Pancreas (tissue), 10 donors: ENCODE measurements around the gene TRIM54. TPM values are rescaled to one million over a fixed set of nuclear protein-coding genes. Genes with fewer than 3 reads are reported as not detected.
A peak's percentile ranks its signal among the peaks of the same experiment; 100 is the strongest.

Experiments used
- ATAC-seq, 4 donors: fragments of 200-7000 bp; cut with Tn5 transposase; one replicate each; pipeline versions ENCODE4 v1.8.0 to v1.9.1; 2020; ENCODE audit warnings: mild to moderate bottlenecking in 4 of 4, moderate library complexity in 4 of 4
- DNase-seq, 6 donors: peaks; one replicate each; pipeline ENCODE4 v3.0.0-alpha.2; 2020
- FAIRE-seq: peaks from 2 replicates; lab custom pipeline; 2012; peaks lifted over from hg19 to GRCh38; lab: Jason Lieb, UNC
- H3K27ac ChIP-seq, 4 donors: fragments of 200-600 bp; sonication (generic); 1 replicate in 3 of 4; 2 replicates in 1 of 4; pipeline versions ENCODE4 v1.5.0 to v1.8.0; 2020
- H3K27me3 ChIP-seq, 4 donors: fragments of 200-600 bp; one replicate each; pipeline ENCODE4 v1.8.0; 2021
- H3K36me3 ChIP-seq, 3 donors: fragments of 200-600 bp; sonication (generic) in 1 of 3; one replicate each; pipeline versions ENCODE4 v1.5.0 to v1.8.0; 2020 to 2021
- H3K4me1 ChIP-seq, 3 donors: fragments of 200-600 bp; one replicate each; pipeline ENCODE4 v1.8.0; 2021
- H3K4me3 ChIP-seq, 4 donors: fragments of 200-600 bp; sonication (generic) in 2 of 4; one replicate each; pipeline versions ENCODE4 v1.5.0 to v1.8.0; 2020 to 2021
- H3K9me3 ChIP-seq, 4 donors: fragments of 200-600 bp; one replicate each; pipeline ENCODE4 v1.8.0; 2021
- CTCF ChIP-seq, 4 donors: fragments of 200-600 bp; sonication (generic) in 3 of 4; IDR thresholded peaks; one replicate each; pipeline versions ENCODE4 v1.5.0 to v1.8.0; 2021; ENCODE audit warnings: antibody characterized with exemption in 4 of 4
- WGBS, 2 donors: extraction: QIAGEN DNeasy Blood & Tissue Kit; methylation state at CpG; one replicate each; pipeline ENCODE4 v1.1.7; 2013; 5-methylcytosine and 5-hydroxymethylcytosine counted together
- intact Hi-C, 3 donors: fragments of 100-400 bp; cut with DNase I; formaldehyde crosslinking; loops; one replicate each; pipeline versions ENCODE4 v1.11.1 to v1.14.2; 2022
- polyA plus RNA-seq, 2 donors: library from polyadenylated mRNA; stranded (reverse); fragments of 200-250 nt; gene quantifications; one replicate each; pipeline ENCODE4 v1.2.3, GENCODE V29; 2013
- total RNA-seq, 6 donors: library from RNA; stranded (reverse); fragmentation: NEBNext Ultra II Directional in 4 of 6; extraction: Animal tissue kit (Norgen Biotek cat#: 25700) in 4 of 6; gene quantifications; one replicate each; pipeline versions ENCODE4 v1.2.1 to v1.2.4, GENCODE V29; 2021 to 2023
- donor health status: healthy with polysubstance abuse.
- donor health status: DM: no; HTN: no; CAD: no; lungs with moderate emphysema.
- donor health status: DM: no; HTN: no; CAD: no.
- donor health status: control.
- donor health status: control.
- donor health status: Bipolar disorder and iron deficiency.
- donor health status: DM: yes; HTN: yes; CAD: no.
- donor health status: DM: no; HTN: no; CAD: no.
- donor health status: DM: no; HTN: no; CAD: no.
- donor health status: DM: yes; HTN: yes; CAD: no.

The TRIM54 gene
- total RNA-seq = 1 to 10 TPM in 1 of 6 donors, under 1 TPM in 5; 0.08 to 1.1 (median 0.33) TPM
- under 1 TPM; 0.27 to 0.31 TPM for polyA plus RNA-seq

GRCh38 chr2:27281855-27282559 is at the start of gene TRIM54:
Gene TRIM54 (plus strand): TSS chr2:27282429. CDS start chr2:27282732, 303 bp downstream.
- intact Hi-C loops = no loop called here
- Histone ChIP-seq H3K4me3 (no peak within 1 kb of the TSS), H3K36me3 (no peaks in the 10 kb centered on the region), H3K9me3 (no peaks in the 10 kb centered on the region), H3K27me3 (peaks cover 0 to 3% (median 0%) of the 10 kb centered on the region in 4 donors), H3K27ac (no peak within 1 kb of the TSS), H3K4me1 (no peaks in the 10 kb centered on the region)
- FAIRE-seq (no peak), DNase-seq (no peak), ATAC-seq (no peak)
- 65 to 75% methylated on average over 5 of the region's 5 CpGs for WGBS, 2 donors
- no peak for TF ChIP-seq CTCF (IDR thresholded peaks at IDR 0.05)

GRCh38 chr2:27233341-27233740 is 48.9 kb upstream of the TRIM54 start:
- no peak for TF ChIP-seq CTCF (IDR thresholded peaks at IDR 0.05)
- WGBS, 2 donors = 92 to 93% methylated on average over 14 of the region's 14 CpGs
- DNase-seq (peak in 1 of 6 donors; percentile 31), FAIRE-seq (no peak), ATAC-seq (no peak)
- Histone ChIP-seq H3K4me3 (no peak overlapping the region), H3K27me3 (no peaks in the 10 kb centered on the region), H3K9me3 (no peaks in the 10 kb centered on the region), H3K36me3 (peaks cover 12 to 80% (median 44%) of the 10 kb centered on the region in 3 donors), H3K4me1 (no peaks in the 10 kb centered on the region), H3K27ac (no peak overlapping the region)
- intact Hi-C loops = no loop called here

GRCh38 chr2:27236136-27236535 is 46.1 kb upstream of the TRIM54 start:
- 89 to 91% methylated on average over 12 of the region's 12 CpGs for WGBS, 2 donors
- no peak for TF ChIP-seq CTCF (IDR thresholded peaks at IDR 0.05)
- no peak for ATAC-seq
- no peak for DNase-seq
- no peaks in the 10 kb centered on the region for H3K4me1 ChIP-seq
- intact Hi-C loops = no loop called here
- no peaks in the 10 kb centered on the region for H3K27me3 ChIP-seq
- no peaks in the 10 kb centered on the region for H3K9me3 ChIP-seq
- no peak for FAIRE-seq
- H3K4me3 ChIP-seq = no peak overlapping the region
- peaks cover 15 to 93% (median 62%) of the 10 kb centered on the region in 3 donors for H3K36me3 ChIP-seq
- no peak overlapping the region for H3K27ac ChIP-seq

GRCh38 chr2:27236626-27237025 is 45.6 kb upstream of the TRIM54 start:
- Histone ChIP-seq H3K27me3 (no peaks in the 10 kb centered on the region), H3K27ac (no peak overlapping the region), H3K36me3 (peaks cover 12 to 91% (median 60%) of the 10 kb centered on the region in 3 donors), H3K4me3 (no peak overlapping the region), H3K9me3 (no peaks in the 10 kb centered on the region), H3K4me1 (no peaks in the 10 kb centered on the region)
- TF ChIP-seq CTCF (IDR thresholded peaks at IDR 0.05) = no peak
- WGBS, 2 donors = 92 to 98% methylated on average over 3 of the region's 3 CpGs
- FAIRE-seq (no peak), DNase-seq (no peak), ATAC-seq (no peak)
- intact Hi-C loops = no loop called here

- TF ChIP-seq CTCF (IDR thresholded peaks at IDR 0.05) = no peak
- DNase-seq = no peak
Measured at GRCh38 chr2:27237341-27237945, 44.8 kb upstream of the TRIM54 start.

More at GRCh38 chr2:27237341-27237945, 44.8 kb upstream of the TRIM54 start:
- intact Hi-C loops = no loop called here
- Histone ChIP-seq H3K27me3 (no peaks in the 10 kb centered on the region), H3K4me1 (no peaks in the 10 kb centered on the region), H3K27ac (no peak overlapping the region), H3K4me3 (no peak overlapping the region), H3K9me3 (no peaks in the 10 kb centered on the region), H3K36me3 (peaks cover 8 to 91% (median 53%) of the 10 kb centered on the region in 3 donors)
- no peak for FAIRE-seq
- WGBS, 2 donors = 93 to 97% methylated on average over 15 of the region's 15 CpGs
- ATAC-seq = no peak
